Sigmoid colon (tissue), 7 donors: ENCODE data around the gene TMEM132D. TPM values are rescaled to one million over a fixed set of nuclear protein-coding genes. Genes with fewer than 3 reads are reported as not detected.

Source experiments
- DNase-seq: peaks from one replicate; pipeline ENCODE4 v3.0.0-alpha.2; 2019
- H3K27ac ChIP-seq, 4 donors: fragments of 200-600 bp; sonication (generic); one replicate each; pipeline ENCODE4 v1.5.1; 2016 to 2019; ENCODE audit warnings: mild to moderate bottlenecking in 1 of 4
- H3K27me3 ChIP-seq, 3 donors: fragments of 200-600 bp; sonication (generic); one replicate each; pipeline ENCODE4 v1.5.1; 2019; ENCODE audit warnings: mild to moderate bottlenecking in 1 of 3
- H3K36me3 ChIP-seq, 4 donors: fragments of 200-600 bp; sonication (generic); one replicate each; pipeline ENCODE4 v1.5.1; 2016 to 2019
- H3K4me1 ChIP-seq, 4 donors: fragments of 200-600 bp; sonication (generic); one replicate each; pipeline ENCODE4 v1.5.1; 2017 to 2019
- H3K4me3 ChIP-seq, 4 donors: fragments of 200-600 bp; sonication (generic); one replicate each; pipeline ENCODE4 v1.5.1; 2017 to 2019; ENCODE audit warnings: mild to moderate bottlenecking in 2 of 4, moderate library complexity in 1 of 4
- H3K9me3 ChIP-seq, 4 donors: fragments of 200-600 bp in 3 of 4; sonication (generic) in 3 of 4; one replicate each; pipeline versions ENCODE4 v1.5.1 to v1.6.1; 2013 to 2019
- EP300 ChIP-seq, 4 donors: sonication (generic); formaldehyde crosslinking; IDR thresholded peaks; one replicate each; pipeline ENCODE4 v1.6.1; 2017; ENCODE audit warnings: antibody characterized with exemption in 4 of 4
- POLR2A ChIP-seq, 2 donors: fragments of 450-650 bp; IDR thresholded peaks; one replicate each; pipeline ENCODE4 v1.6.1; 2016; ENCODE audit warnings: antibody characterized with exemption in 2 of 2, mild to moderate bottlenecking in 2 of 2, moderate library complexity in 2 of 2
- POLR2AphosphoS5 ChIP-seq, 4 donors: sonication (generic); formaldehyde crosslinking; IDR thresholded peaks; one replicate each; pipeline ENCODE4 v1.6.1; 2017; ENCODE audit warnings: antibody characterized with exemption in 4 of 4
- WGBS, 2 donors: extraction: QIAGEN DNeasy Blood & Tissue Kit; methylation state at CpG; one replicate each; pipeline ENCODE4 v1.1.7; 2013; 5-methylcytosine and 5-hydroxymethylcytosine counted together
- intact Hi-C: fragments of 100-400 bp; cut with DNase I; formaldehyde crosslinking; loops from one replicate; pipeline ENCODE4 v1.15.1; 2023
- polyA plus RNA-seq, 3 donors: library from polyadenylated mRNA; stranded (reverse); fragments of 200-250 nt; gene quantifications; one replicate each; pipeline ENCODE4 v1.2.3, GENCODE V29; 2013
- total RNA-seq, 4 donors: library from RNA; depleted of rRNA; stranded (reverse); fragments of >200 nt; gene quantifications; one replicate each; pipeline ENCODE4 v1.1.0, GENCODE V29; 2016
- TF ChIP-seq, protein P1 (sequence below), 4 experiments: fragments of 450-650 bp in 3 of 4; fragments of 200-600 bp in 1 of 4; IDR thresholded peaks; one replicate each; pipeline ENCODE4 v1.5.1; 2016 to 2019; ENCODE audit warnings: antibody characterized with exemption in 4 of 4, mild to moderate bottlenecking in 3 of 4, moderate library complexity in 2 of 4
- donor health status: healthy with polysubstance abuse.
- donor health status: Bipolar disorder and iron deficiency.
- donor health status: healthy.

TMEM132D gene
- total and polyA plus RNA-seq, 7 donors = under 0.01 to 0.03 (median under 0.01) TPM; not detected in 3

DNA sequence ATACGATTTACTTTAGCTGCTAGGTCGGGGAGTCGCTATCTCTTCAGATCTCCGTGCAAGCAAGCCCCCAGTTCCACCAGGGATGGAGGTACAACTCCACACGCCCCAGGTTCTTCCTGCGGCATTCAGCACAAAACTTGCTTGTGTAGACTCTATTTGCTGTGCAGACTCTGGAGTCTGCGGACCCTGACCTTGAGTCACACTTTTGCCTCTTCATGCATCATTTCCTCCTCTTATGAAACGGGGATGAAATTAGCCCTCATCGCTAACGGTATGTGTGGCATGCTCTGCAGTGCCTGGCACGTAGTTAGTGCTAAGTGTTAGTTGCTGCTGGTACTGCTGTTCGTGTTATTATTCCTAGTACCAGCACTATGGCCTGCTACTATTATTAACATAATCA lies 84.4 kb downstream of the TMEM132D start:
- H3K9me3 ChIP-seq = no peaks in the 10 kb centered on the region
- H3K27ac ChIP-seq = no peak overlapping the region
- intact Hi-C loops = no loop called here
- TF ChIP-seq, protein P1, sequence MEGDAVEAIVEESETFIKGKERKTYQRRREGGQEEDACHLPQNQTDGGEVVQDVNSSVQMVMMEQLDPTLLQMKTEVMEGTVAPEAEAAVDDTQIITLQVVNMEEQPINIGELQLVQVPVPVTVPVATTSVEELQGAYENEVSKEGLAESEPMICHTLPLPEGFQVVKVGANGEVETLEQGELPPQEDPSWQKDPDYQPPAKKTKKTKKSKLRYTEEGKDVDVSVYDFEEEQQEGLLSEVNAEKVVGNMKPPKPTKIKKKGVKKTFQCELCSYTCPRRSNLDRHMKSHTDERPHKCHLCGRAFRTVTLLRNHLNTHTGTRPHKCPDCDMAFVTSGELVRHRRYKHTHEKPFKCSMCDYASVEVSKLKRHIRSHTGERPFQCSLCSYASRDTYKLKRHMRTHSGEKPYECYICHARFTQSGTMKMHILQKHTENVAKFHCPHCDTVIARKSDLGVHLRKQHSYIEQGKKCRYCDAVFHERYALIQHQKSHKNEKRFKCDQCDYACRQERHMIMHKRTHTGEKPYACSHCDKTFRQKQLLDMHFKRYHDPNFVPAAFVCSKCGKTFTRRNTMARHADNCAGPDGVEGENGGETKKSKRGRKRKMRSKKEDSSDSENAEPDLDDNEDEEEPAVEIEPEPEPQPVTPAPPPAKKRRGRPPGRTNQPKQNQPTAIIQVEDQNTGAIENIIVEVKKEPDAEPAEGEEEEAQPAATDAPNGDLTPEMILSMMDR (IDR thresholded peaks at IDR 0.05) = no peak
- TF ChIP-seq EP300 (IDR thresholded peaks at IDR 0.05) = no peak
- no peak for TF ChIP-seq POLR2AphosphoS5 (IDR thresholded peaks at IDR 0.05)
- TF ChIP-seq POLR2A (IDR thresholded peaks at IDR 0.05) = no peak
- no peaks in the 10 kb centered on the region for H3K36me3 ChIP-seq
- H3K27me3 ChIP-seq = no peaks in the 10 kb centered on the region
- H3K4me3 ChIP-seq = no peak overlapping the region
- DNase-seq = no peak
- no peaks in the 10 kb centered on the region for H3K4me1 ChIP-seq
- 81% methylated on average over 12 of the region's 12 CpGs for WGBS, 2 donors

GRCh38 chr12:129815846-129816245 lies 88.0 kb downstream of the TMEM132D start:
- WGBS, 2 donors = 70 to 74% methylated on average over 8 of the region's 8 CpGs
- no peak for DNase-seq
- Histone ChIP-seq H3K4me1 (no peaks in the 10 kb centered on the region), H3K9me3 (peaks cover 0 to 7% (median 0%) of the 10 kb centered on the region in 4 donors), H3K27ac (no peak overlapping the region), H3K27me3 (no peaks in the 10 kb centered on the region), H3K4me3 (no peak overlapping the region), H3K36me3 (no peaks in the 10 kb centered on the region)
- intact Hi-C loops = no loop called here
- TF ChIP-seq POLR2A (IDR thresholded peaks at IDR 0.05) (no peak), POLR2AphosphoS5 (IDR thresholded peaks at IDR 0.05) (no peak), EP300 (IDR thresholded peaks at IDR 0.05) (no peak)
- TF ChIP-seq, protein P1 (IDR thresholded peaks at IDR 0.05) = no peak

- WGBS, 2 donors = 70 to 79% methylated on average over 7 of the region's 7 CpGs
- Histone ChIP-seq H3K9me3 (peaks cover 0 to 7% (median 0%) of the 10 kb centered on the region in 4 donors), H3K36me3 (no peaks in the 10 kb centered on the region), H3K4me1 (no peaks in the 10 kb centered on the region), H3K4me3 (no peak overlapping the region), H3K27ac (no peak overlapping the region), H3K27me3 (no peaks in the 10 kb centered on the region)
- intact Hi-C loops = no loop called here
- TF ChIP-seq, protein P1 (IDR thresholded peaks at IDR 0.05) = no peak
- no peak for TF ChIP-seq EP300 (IDR thresholded peaks at IDR 0.05)
- DNase-seq = no peak
Measured at GRCh38 chr12:129811963-129812362, 91.9 kb downstream of the TMEM132D start.

DNA sequence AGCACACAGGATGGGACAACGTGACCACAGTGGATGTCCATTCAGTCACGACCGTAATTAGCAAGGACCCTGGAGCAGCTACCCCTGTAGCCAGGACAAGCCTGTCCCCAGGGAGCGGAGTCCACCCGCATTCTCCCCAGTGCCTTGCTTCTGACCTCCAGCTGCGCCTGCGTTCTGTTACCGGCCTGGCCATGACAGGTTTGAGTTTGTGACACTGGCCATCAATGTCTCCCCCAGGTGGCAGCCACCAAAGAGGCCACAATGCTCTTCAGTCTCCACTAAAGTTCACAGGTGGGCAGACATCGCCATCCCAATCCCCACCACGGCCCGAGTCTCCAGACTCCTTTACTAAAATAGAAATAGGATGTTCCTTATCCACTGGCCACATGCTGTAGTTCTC lies 96.7 kb downstream of the TMEM132D start:
- TF ChIP-seq EP300 (IDR thresholded peaks at IDR 0.05) = no peak
- TF ChIP-seq, protein P1 (IDR thresholded peaks at IDR 0.05) = no peak
- TF ChIP-seq POLR2AphosphoS5 (IDR thresholded peaks at IDR 0.05) = no peak
- no peak for TF ChIP-seq POLR2A (IDR thresholded peaks at IDR 0.05)
- 82 to 87% methylated on average over 11 of the region's 11 CpGs for WGBS, 2 donors
- Histone ChIP-seq H3K4me1 (no peaks in the 10 kb centered on the region), H3K36me3 (no peaks in the 10 kb centered on the region), H3K27me3 (no peaks in the 10 kb centered on the region), H3K27ac (no peak overlapping the region), H3K9me3 (peaks cover 0 to 5% (median 0%) of the 10 kb centered on the region in 4 donors), H3K4me3 (no peak overlapping the region)
- DNase-seq = no peak
- intact Hi-C loops = no loop called here

DNA sequence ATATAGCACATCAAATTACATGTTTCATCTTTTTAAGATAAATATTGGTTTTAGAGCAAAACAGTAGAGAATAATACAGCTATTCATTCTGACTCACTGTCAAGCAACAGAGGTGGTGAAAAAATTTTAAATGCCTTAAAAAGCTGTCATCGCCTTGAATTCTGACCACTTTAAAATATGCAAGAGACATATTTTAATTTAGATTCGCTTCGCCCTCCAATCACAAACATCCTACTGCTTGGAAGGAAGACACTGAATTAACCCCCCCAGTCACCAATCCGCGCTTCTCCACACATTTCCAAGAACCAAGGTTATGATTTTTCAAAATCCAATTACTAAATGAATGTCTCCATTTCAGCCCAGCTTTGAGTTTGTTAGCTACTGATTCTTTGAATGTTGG lies 112.4 kb downstream of the TMEM132D start:
- no peak for DNase-seq
- Histone ChIP-seq H3K9me3 (no peaks in the 10 kb centered on the region), H3K27me3 (no peaks in the 10 kb centered on the region), H3K4me3 (no peak overlapping the region), H3K4me1 (no peaks in the 10 kb centered on the region), H3K36me3 (no peaks in the 10 kb centered on the region), H3K27ac (no peak overlapping the region)
- TF ChIP-seq, protein P1 (IDR thresholded peaks at IDR 0.05) = no peak
- no peak for TF ChIP-seq POLR2A (IDR thresholded peaks at IDR 0.05)
- no peak for TF ChIP-seq EP300 (IDR thresholded peaks at IDR 0.05)
- TF ChIP-seq POLR2AphosphoS5 (IDR thresholded peaks at IDR 0.05) = no peak
- intact Hi-C loops = no loop called here
- WGBS, 2 donors = 91% methylated on average over 5 of the region's 5 CpGs
